NCI-H345 treated with DMSO at 0.1 percent for 48 hours (cell line): Measurements from ENCODE around the gene RTF1.
"Not testable (repeated sequence)": the region's sequence is repeated elsewhere in the genome, so short reads cannot be mapped to it uniquely, and the experiment has no call there.

Experiments used
- DNase-seq: peaks from one replicate; lab custom pipeline; 2025; ENCODE audit not compliant: unreplicated experiment; lab: John Stamatoyannopoulos, UW

RTF1 gene

GRCh38 chr15:41435037-41435786 lies 18.3 kb downstream of the RTF1 start:
- no peak for DNase-seq

GRCh38 chr15:41437448-41437847 lies 20.6 kb downstream of the RTF1 start:
- no peak for DNase-seq

- DNase-seq, result no peak
Observed at GRCh38 chr15:41438206-41438605, 21.3 kb downstream of the RTF1 start.

GRCh38 chr15:41438745-41439144 lies 21.9 kb downstream of the RTF1 start:
- DNase-seq, result not testable (repeated sequence)

- DNase-seq, result no peak
Observed at GRCh38 chr15:41443275-41443674, 26.4 kb downstream of the RTF1 start.

GRCh38 chr15:41445399-41445798 lies 28.5 kb downstream of the RTF1 start:
- no peak for DNase-seq

- DNase-seq, result no peak
Observed at GRCh38 chr15:41462084-41462795, 45.3 kb downstream of the RTF1 start.

- no peak for DNase-seq
Observed at GRCh38 chr15:41464889-41465580, 48.1 kb downstream of the RTF1 start.

- DNase-seq, result no peak
Observed at GRCh38 chr15:41465822-41466421, 49.0 kb downstream of the RTF1 start.

- DNase-seq, result no peak
Observed at GRCh38 chr15:41466711-41467110, 49.8 kb downstream of the RTF1 start.

GRCh38 chr15:41469644-41470043 lies 52.7 kb downstream of the RTF1 start:
- DNase-seq, result not testable (repeated sequence)

- DNase-seq, result no peak
Observed at GRCh38 chr15:41473418-41473817, 56.5 kb downstream of the RTF1 start.

GRCh38 chr15:41474436-41474835 lies 57.5 kb downstream of the RTF1 start:
- no peak for DNase-seq

- DNase-seq, result no peak
Observed at GRCh38 chr15:41474941-41475340, 58.0 kb downstream of the RTF1 start.

- DNase-seq, result no peak
Observed at GRCh38 chr15:41476416-41477048, 59.6 kb downstream of the RTF1 start.

GRCh38 chr15:41480396-41481140 lies 63.7 kb downstream of the RTF1 start:
- no peak for DNase-seq

GRCh38 chr15:41482110-41482877 lies 65.4 kb downstream of the RTF1 start:
- no peak for DNase-seq

- DNase-seq, result no peak
Observed at GRCh38 chr15:41483115-41483514, 66.2 kb downstream of the RTF1 start.

GRCh38 chr15:41483519-41483918 lies 66.6 kb downstream of the RTF1 start:
- DNase-seq, result no peak
